ENCODE data around the gene DEXI. TPM values are rescaled to one million over a fixed set of nuclear protein-coding genes. Genes with fewer than 3 reads are reported as not detected.

The DEXI gene
- total RNA-seq, result 10 to 100 TPM; 56.8 to 71.5 (median 64.5) TPM

- ATAC-seq (ENCODE audit: low FRiP score) (peak; percentile 75), DNase-seq (ENCODE audit: low spot score) (peak; percentile 74)
- TF ChIP-seq CTCF (IDR thresholded peaks at IDR 0.05), result no peak
These were observed at the start of gene DEXI for GRCh38 chr16:10942352-10943063. TSS of gene DEXI (minus strand) at chr16:10942468. CDS start at chr16:10942005, 463 bp downstream.

GRCh38 chr16:10990378-10990777 lies 48.1 kb upstream of the DEXI start:
- TF ChIP-seq CTCF (IDR thresholded peaks at IDR 0.05), result no peak
- ATAC-seq (ENCODE audit: low FRiP score) (no peak), DNase-seq (ENCODE audit: low spot score) (no peak)

- ATAC-seq (ENCODE audit: low FRiP score) (no peak), DNase-seq (ENCODE audit: low spot score) (no peak)
- TF ChIP-seq CTCF (IDR thresholded peaks at IDR 0.05), result no peak
These were observed 47.3 kb upstream of the DEXI start for GRCh38 chr16:10989559-10989958.

- no peak for TF ChIP-seq CTCF (IDR thresholded peaks at IDR 0.05)
- DNase-seq (ENCODE audit: low spot score), result no peak
- ATAC-seq (ENCODE audit: low FRiP score), result no peak
These were observed 46.6 kb upstream of the DEXI start for GRCh38 chr16:10988879-10989278.

GRCh38 chr16:10988164-10988803 lies 46.0 kb upstream of the DEXI start:
- ATAC-seq (ENCODE audit: low FRiP score) (no peak), DNase-seq (ENCODE audit: low spot score) (no peak)
- TF ChIP-seq CTCF (IDR thresholded peaks at IDR 0.05), result no peak

GRCh38 chr16:10987361-10988163 lies 45.3 kb upstream of the DEXI start:
- TF ChIP-seq CTCF (IDR thresholded peaks at IDR 0.05), result no peak
- DNase-seq (ENCODE audit: low spot score) (no peak), ATAC-seq (ENCODE audit: low FRiP score) (no peak)

All from omental fat pad (tissue), 4 donors.